IMR-90 (cell line): ENCODE results near the gene PCCA. TPM values are rescaled to one million over a fixed set of nuclear protein-coding genes. Genes with fewer than 3 reads are reported as not detected.

ENCODE experiments used
- ATAC-seq: fragments of 200-7000 bp; cut with Tn5 transposase; 2 replicates; pipeline ENCODE4 v1.9.1; 2020; ENCODE audit warnings: low read depth, mild to moderate bottlenecking, moderate library complexity
- BruUV-seq: library from RNA; stranded (reverse); fragments of 400-500 nt; replicated peaks from 2 replicates; lab custom pipeline; 2021; lab: Mats Ljungman, UMichigan
- CTCF ChIA-PET: fragments of 300-600 bp; formaldehyde crosslinking; extraction: SDS; loops from one replicate; lab custom pipeline; 2021; ENCODE audit warnings: antibody characterized with exemption; lab: Yijun Ruan, JAX
- POLR2A ChIA-PET: fragments of 300-600 bp; sonication (Branson Sonifier 250); formaldehyde crosslinking; loops from one replicate; lab custom pipeline; 2022; ENCODE audit warnings: antibody characterized with exemption; ENCODE audit not compliant: unreplicated experiment; lab: Charles Lee
- DNase-seq: peaks from one replicate; pipeline ENCODE4 v3.0.0; 2013
- H2AFZ ChIP-seq: replicated peaks from 2 replicates; pipeline ENCODE3; 2013; ENCODE audit warnings: low read length, mild to moderate bottlenecking; ENCODE audit not compliant: poor library complexity
- H2AK5ac ChIP-seq: 2 replicates; pipeline ENCODE4 v1.6.1; 2013; ENCODE audit warnings: low read depth, low read length, inconsistent platforms
- H2AK9ac ChIP-seq: replicated peaks from 2 replicates; pipeline ENCODE3; 2013; ENCODE audit warnings: mild to moderate bottlenecking, low read depth, low read length, moderate library complexity; ENCODE audit not compliant: poor library complexity
- H2BK120ac ChIP-seq: 2 replicates; pipeline ENCODE4 v1.6.1; 2013; ENCODE audit warnings: low read depth, low read length, inconsistent platforms
- H2BK15ac ChIP-seq: 3 replicates; pipeline ENCODE4 v1.6.1; 2013; ENCODE audit warnings: low read depth, low read length, inconsistent platforms
- H2BK20ac ChIP-seq: 2 replicates; pipeline ENCODE4 v1.6.1; 2013; ENCODE audit warnings: low read depth, mild to moderate bottlenecking, inconsistent platforms, low read length, moderate library complexity
- H2BK5ac ChIP-seq: 2 replicates; pipeline ENCODE4 v1.6.1; 2013; ENCODE audit warnings: mild to moderate bottlenecking, low read depth, low read length, inconsistent platforms; ENCODE audit not compliant: poor library complexity, severe bottlenecking
- H3K14ac ChIP-seq: replicated peaks from 2 replicates; pipeline ENCODE4 v1.6.1; 2013; ENCODE audit warnings: low read depth, low read length, inconsistent platforms
- H3K18ac ChIP-seq: 2 replicates; pipeline ENCODE4 v1.6.1; 2013; ENCODE audit warnings: low read depth, low read length, control low read depth
- H3K23ac ChIP-seq: 2 replicates; pipeline ENCODE4 v1.6.1; 2013; ENCODE audit warnings: low read depth, low read length, inconsistent platforms
- H3K27ac ChIP-seq: 2 replicates; pipeline ENCODE4 v1.5.1; 2013; ENCODE audit warnings: mild to moderate bottlenecking, control low read depth, low read length; ENCODE audit not compliant: insufficient read depth
- H3K27me3 ChIP-seq: 2 replicates; pipeline ENCODE4 v1.6.1; 2013; ENCODE audit warnings: low read length; ENCODE audit not compliant: control insufficient read depth, insufficient read depth
- H3K36me3 ChIP-seq: 2 replicates; pipeline ENCODE4 v1.6.1; 2013; ENCODE audit warnings: low read length, mixed read lengths; ENCODE audit not compliant: control insufficient read depth, insufficient read depth
- H3K4ac ChIP-seq: 2 replicates; pipeline ENCODE4 v1.6.1; 2013; ENCODE audit warnings: low read depth, low read length, inconsistent platforms
- H3K4me1 ChIP-seq: 2 replicates; pipeline ENCODE4 v1.6.1; 2013; ENCODE audit warnings: low read length, mixed read lengths; ENCODE audit not compliant: control insufficient read depth, insufficient read depth
- H3K4me2 ChIP-seq: 2 replicates; pipeline ENCODE4 v1.6.1; 2013; ENCODE audit warnings: low read depth, mild to moderate bottlenecking, control low read depth, low read length, moderate library complexity
- H3K4me3 ChIP-seq: 2 replicates; pipeline ENCODE4 v1.5.1; 2013; ENCODE audit warnings: low read depth, mild to moderate bottlenecking, control low read depth, low read length, moderate library complexity; ENCODE audit not compliant: insufficient read depth
- H3K56ac ChIP-seq: 2 replicates; pipeline ENCODE4 v1.6.1; 2013; ENCODE audit warnings: low read length, inconsistent platforms; ENCODE audit not compliant: insufficient read depth; ENCODE audit errors: extremely low read depth
- H3K79me1 ChIP-seq, 2 experiments: 2 replicates each; pipeline ENCODE4 v1.6.1; 2013; ENCODE audit warnings: low read length in 2 of 2, inconsistent platforms in 1 of 2, low read depth in 1 of 2
- H3K9ac ChIP-seq: 2 replicates; pipeline ENCODE4 v1.6.1; 2013; ENCODE audit warnings: low read depth, low read length, control low read depth
- H3K9me1 ChIP-seq: 2 replicates; pipeline ENCODE4 v1.6.1; 2013; ENCODE audit warnings: low read length, inconsistent platforms; ENCODE audit not compliant: insufficient read depth
- H3K9me3 ChIP-seq: 2 replicates; pipeline ENCODE4 v1.6.1; 2013; ENCODE audit warnings: low read length; ENCODE audit not compliant: control insufficient read depth, insufficient read depth
- H4K20me1 ChIP-seq: 2 replicates; pipeline ENCODE4 v1.6.1; 2013; ENCODE audit warnings: low read length, inconsistent platforms; ENCODE audit not compliant: insufficient read depth
- H4K5ac ChIP-seq: 2 replicates; pipeline ENCODE4 v1.6.1; 2013; ENCODE audit warnings: mild to moderate bottlenecking, low read depth, low read length, control low read depth
- H4K8ac ChIP-seq, 2 experiments: 2 replicates each; pipeline ENCODE4 v1.6.1; 2013; ENCODE audit warnings: low read depth in 2 of 2, low read length in 2 of 2, control low read depth in 1 of 2, inconsistent platforms in 1 of 2
- H4K91ac ChIP-seq: 2 replicates; pipeline ENCODE4 v1.6.1; 2013; ENCODE audit warnings: low read depth, low read length, inconsistent platforms; ENCODE audit not compliant: insufficient read depth
- BHLHE40 ChIP-seq: fragments of 150-350 bp; IDR thresholded peaks from 2 replicates; pipeline ENCODE4 v1.6.1; 2016; ENCODE audit warnings: mild to moderate bottlenecking, low read depth, low read length
- CEBPB ChIP-seq: IDR thresholded peaks from 2 replicates; pipeline ENCODE4 v1.6.1; 2012; ENCODE audit warnings: low read depth, low read length, improper control_type of control experiment
- CHD1 ChIP-seq: IDR thresholded peaks from 2 replicates; pipeline ENCODE4 v1.6.1; 2012; ENCODE audit warnings: low read depth, low read length, improper control_type of control experiment
- FOS ChIP-seq: fragments of 150-350 bp; IDR thresholded peaks from 2 replicates; pipeline ENCODE4 v1.6.1; 2016; ENCODE audit warnings: low read depth, low read length
- MAFK ChIP-seq: IDR thresholded peaks from 2 replicates; pipeline ENCODE4 v1.6.1; 2012; ENCODE audit warnings: low read depth, low read length, improper control_type of control experiment
- MAZ ChIP-seq: IDR thresholded peaks from 2 replicates; pipeline ENCODE4 v1.6.1; 2012; ENCODE audit warnings: low read depth, mild to moderate bottlenecking, low read length, improper control_type of control experiment, moderate library complexity, borderline replicate concordance
- MXI1 ChIP-seq: IDR thresholded peaks from 2 replicates; pipeline ENCODE4 v1.6.1; 2012; ENCODE audit warnings: low read depth, mild to moderate bottlenecking, low read length, moderate library complexity, borderline replicate concordance
- NFE2L2 ChIP-seq: fragments of 150-350 bp; IDR thresholded peaks from 2 replicates; pipeline ENCODE4 v1.6.1; 2016; ENCODE audit warnings: low read depth, mild to moderate bottlenecking, low read length
- POLR2A ChIP-seq: IDR thresholded peaks from 2 replicates; pipeline ENCODE4 v1.6.1; 2012; ENCODE audit warnings: mild to moderate bottlenecking, low read depth, low read length
- RAD21 ChIP-seq: IDR thresholded peaks from 2 replicates; pipeline ENCODE4 v1.6.1; 2012; ENCODE audit warnings: low read length, improper control_type of control experiment
- SMC3 ChIP-seq: fragments of 150-350 bp; IDR thresholded peaks from 2 replicates; pipeline ENCODE4 v1.6.1; 2016; ENCODE audit warnings: low read depth, mild to moderate bottlenecking, antibody characterized with exemption, low read length, moderate library complexity
- WGBS, 2 experiments: methylation state at CpG; one replicate each; pipeline versions ENCODE4 v1.1.5 to v1.1.7; 2013; ENCODE audit warnings: missing lambda C conversion rate in 2 of 2; ENCODE audit not compliant: insufficient read length in 1 of 2; ENCODE audit errors: extremely low coverage in 2 of 2; 5-methylcytosine and 5-hydroxymethylcytosine counted together
- dilution Hi-C: fragments of 300-500 bp; cut with HindIII; formaldehyde crosslinking; loops from one replicate; pipeline ENCODE4 v1.14.3; 2018; ENCODE audit warnings: low sequenced_read_pairs; ENCODE audit not compliant: unreplicated experiment
- in situ Hi-C: fragments of 300-500 bp; cut with MboI; formaldehyde crosslinking; loops from 3 replicates; pipeline ENCODE4 v1.14.3; 2019; ENCODE audit warnings: low sequenced_read_pairs, inconsistent platforms, mixed read lengths
- intact Hi-C: fragments of 100-400 bp; cut with micrococcal nuclease; formaldehyde crosslinking; loops from 2 replicates; pipeline ENCODE4 v1.10.0; 2022
- polyA plus RNA-seq, 3 experiments: library from polyadenylated mRNA; depleted of rRNA; stranded (reverse); fragments of >200 nt; gene quantifications; 2 replicates each; pipeline ENCODE4 v1.2.3, GENCODE V29; 2012; ENCODE audit warnings: low replicate concordance in 1 of 3
- total RNA-seq: library from RNA; depleted of rRNA; stranded (reverse); fragments of >200 nt; gene quantifications from 2 replicates; pipeline ENCODE4 v1.2.3, GENCODE V29; 2012
- TF ChIP-seq, protein P1 (sequence below): fragments of 150-350 bp; IDR thresholded peaks from 2 replicates; pipeline ENCODE4 v1.6.1; 2016; ENCODE audit warnings: low read depth, mild to moderate bottlenecking, low read length, moderate library complexity, borderline replicate concordance
- TF ChIP-seq, protein P2 (sequence below): fragments of 150-350 bp; IDR thresholded peaks from 2 replicates; pipeline ENCODE4 v1.6.1; 2017; ENCODE audit warnings: mild to moderate bottlenecking, antibody characterized with exemption, low read length, low read depth
- TF ChIP-seq, protein P3 (sequence below): conservative IDR thresholded peaks from 2 replicates; pipeline ENCODE4 v1.5.1; 2012; ENCODE audit warnings: mild to moderate bottlenecking, low read depth, low read length, improper control_type of control experiment

PCCA gene
- total and polyA plus RNA-seq, 2 of the 4 experiments (the other 2 are of a cell fraction) = 7.6 to 24.0 TPM

DNA sequence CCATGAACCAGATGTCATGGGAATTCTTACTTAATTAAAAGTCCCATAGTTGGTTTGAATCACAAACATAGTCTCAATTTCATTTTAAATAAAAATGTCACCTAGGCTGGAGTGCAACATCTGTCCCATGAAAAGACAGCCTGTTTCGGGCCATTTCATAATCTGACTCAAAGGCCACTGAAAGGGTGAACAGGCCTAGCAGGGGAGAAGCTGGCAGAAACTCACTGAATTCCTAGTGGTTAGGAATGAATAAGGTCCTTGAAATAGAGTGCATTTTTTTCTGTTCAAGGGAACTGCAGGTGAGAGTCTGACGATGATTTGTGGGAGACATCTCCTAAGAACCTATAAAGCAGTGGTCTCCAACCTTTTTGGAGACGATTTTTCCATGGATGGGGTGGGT is 44.0 kb upstream of the PCCA start:
- ChIA-PET POLR2A (no interaction called here), CTCF (no interaction called here)
- H2BK120ac ChIP-seq = no peak overlapping the region
- no peak overlapping the region for H4K5ac ChIP-seq
- no peak overlapping the region for H3K56ac ChIP-seq
- no peak overlapping the region for H2AK5ac ChIP-seq
- no peak overlapping the region for H4K91ac ChIP-seq
- intact Hi-C loops = no loop called here
- no peaks in the 10 kb centered on the region for H3K27me3 ChIP-seq
- H3K4me2 ChIP-seq = no peak overlapping the region
- in situ Hi-C loops = no loop called here
- no peak overlapping the region for H3K4me3 ChIP-seq
- no peak overlapping the region for H3K18ac ChIP-seq
- no peak overlapping the region for H3K23ac ChIP-seq
- ATAC-seq (no peak), DNase-seq (no peak)
- H2BK5ac ChIP-seq = no peak overlapping the region
- no peak for TF ChIP-seq MAZ
- no peak for TF ChIP-seq SMC3
- no peak for TF ChIP-seq RAD21
- TF ChIP-seq POLR2A = no peak
- TF ChIP-seq MAFK = no peak
- no peak for TF ChIP-seq CEBPB
- no peak for TF ChIP-seq BHLHE40
- no peak for TF ChIP-seq MXI1
- TF ChIP-seq, protein P1, sequence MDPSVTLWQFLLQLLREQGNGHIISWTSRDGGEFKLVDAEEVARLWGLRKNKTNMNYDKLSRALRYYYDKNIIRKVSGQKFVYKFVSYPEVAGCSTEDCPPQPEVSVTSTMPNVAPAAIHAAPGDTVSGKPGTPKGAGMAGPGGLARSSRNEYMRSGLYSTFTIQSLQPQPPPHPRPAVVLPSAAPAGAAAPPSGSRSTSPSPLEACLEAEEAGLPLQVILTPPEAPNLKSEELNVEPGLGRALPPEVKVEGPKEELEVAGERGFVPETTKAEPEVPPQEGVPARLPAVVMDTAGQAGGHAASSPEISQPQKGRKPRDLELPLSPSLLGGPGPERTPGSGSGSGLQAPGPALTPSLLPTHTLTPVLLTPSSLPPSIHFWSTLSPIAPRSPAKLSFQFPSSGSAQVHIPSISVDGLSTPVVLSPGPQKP = no peak
- no peak for TF ChIP-seq CHD1
- TF ChIP-seq, protein P2, sequence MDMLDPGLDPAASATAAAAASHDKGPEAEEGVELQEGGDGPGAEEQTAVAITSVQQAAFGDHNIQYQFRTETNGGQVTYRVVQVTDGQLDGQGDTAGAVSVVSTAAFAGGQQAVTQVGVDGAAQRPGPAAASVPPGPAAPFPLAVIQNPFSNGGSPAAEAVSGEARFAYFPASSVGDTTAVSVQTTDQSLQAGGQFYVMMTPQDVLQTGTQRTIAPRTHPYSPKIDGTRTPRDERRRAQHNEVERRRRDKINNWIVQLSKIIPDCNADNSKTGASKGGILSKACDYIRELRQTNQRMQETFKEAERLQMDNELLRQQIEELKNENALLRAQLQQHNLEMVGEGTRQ = no peak
- no peak for TF ChIP-seq FOS
- no peak for TF ChIP-seq NFE2L2
- TF ChIP-seq, protein P3, sequence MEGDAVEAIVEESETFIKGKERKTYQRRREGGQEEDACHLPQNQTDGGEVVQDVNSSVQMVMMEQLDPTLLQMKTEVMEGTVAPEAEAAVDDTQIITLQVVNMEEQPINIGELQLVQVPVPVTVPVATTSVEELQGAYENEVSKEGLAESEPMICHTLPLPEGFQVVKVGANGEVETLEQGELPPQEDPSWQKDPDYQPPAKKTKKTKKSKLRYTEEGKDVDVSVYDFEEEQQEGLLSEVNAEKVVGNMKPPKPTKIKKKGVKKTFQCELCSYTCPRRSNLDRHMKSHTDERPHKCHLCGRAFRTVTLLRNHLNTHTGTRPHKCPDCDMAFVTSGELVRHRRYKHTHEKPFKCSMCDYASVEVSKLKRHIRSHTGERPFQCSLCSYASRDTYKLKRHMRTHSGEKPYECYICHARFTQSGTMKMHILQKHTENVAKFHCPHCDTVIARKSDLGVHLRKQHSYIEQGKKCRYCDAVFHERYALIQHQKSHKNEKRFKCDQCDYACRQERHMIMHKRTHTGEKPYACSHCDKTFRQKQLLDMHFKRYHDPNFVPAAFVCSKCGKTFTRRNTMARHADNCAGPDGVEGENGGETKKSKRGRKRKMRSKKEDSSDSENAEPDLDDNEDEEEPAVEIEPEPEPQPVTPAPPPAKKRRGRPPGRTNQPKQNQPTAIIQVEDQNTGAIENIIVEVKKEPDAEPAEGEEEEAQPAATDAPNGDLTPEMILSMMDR = no peak
- no peaks in the 10 kb centered on the region for H3K9me3 ChIP-seq
- no peaks in the 10 kb centered on the region for H3K36me3 ChIP-seq
- H3K4ac ChIP-seq = no peak overlapping the region
- H3K27ac ChIP-seq = no peak overlapping the region
- no peak overlapping the region for H4K8ac ChIP-seq
- no peak overlapping the region for H3K9ac ChIP-seq
- no peaks in the 10 kb centered on the region for H3K79me1 ChIP-seq
- no peaks in the 10 kb centered on the region for H3K4me1 ChIP-seq
- no peaks in the 10 kb centered on the region for H3K9me1 ChIP-seq
- no peak overlapping the region for H3K14ac ChIP-seq
- no CpG with 5 or more reads among the region's 3 CpGs for WGBS, 2 experiments
- H2AFZ ChIP-seq = no peak overlapping the region
- H2BK20ac ChIP-seq = no peak overlapping the region
- dilution Hi-C loops = no loop called here
- H2BK15ac ChIP-seq = no peak overlapping the region
- no peaks in the 10 kb centered on the region for H4K20me1 ChIP-seq
- no peak overlapping the region for H2AK9ac ChIP-seq
- no TSS peak for BruUV-seq
